ENCODE results near the gene PLCB1.

Gene PLCB1

DNA sequence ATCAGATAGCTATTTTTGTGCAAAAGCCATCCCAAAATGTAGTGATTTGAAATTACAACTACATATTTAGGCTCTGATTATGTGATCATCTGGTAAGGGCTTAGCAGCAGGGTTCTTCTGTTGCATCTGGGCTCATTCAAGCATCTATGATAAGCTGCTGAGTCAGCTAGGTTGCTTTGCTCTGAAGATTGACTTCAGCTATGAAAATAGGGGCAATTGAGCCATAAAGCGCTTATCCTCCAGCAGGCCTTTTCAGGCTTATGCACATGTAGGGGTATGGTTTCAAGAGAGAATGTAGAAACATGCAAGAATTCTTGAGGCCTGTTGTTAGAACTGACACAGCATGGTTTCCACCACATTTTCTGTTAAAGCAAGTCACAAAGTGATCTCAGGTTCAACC lies 114.1 kb downstream of the PLCB1 start:
- H3K4me3 ChIP-seq (ENCODE audit: low read length) = no peak overlapping the region
- H3K27me3 ChIP-seq (ENCODE audit: control insufficient read depth, low read length) = no peaks in the 10 kb centered on the region

DNA sequence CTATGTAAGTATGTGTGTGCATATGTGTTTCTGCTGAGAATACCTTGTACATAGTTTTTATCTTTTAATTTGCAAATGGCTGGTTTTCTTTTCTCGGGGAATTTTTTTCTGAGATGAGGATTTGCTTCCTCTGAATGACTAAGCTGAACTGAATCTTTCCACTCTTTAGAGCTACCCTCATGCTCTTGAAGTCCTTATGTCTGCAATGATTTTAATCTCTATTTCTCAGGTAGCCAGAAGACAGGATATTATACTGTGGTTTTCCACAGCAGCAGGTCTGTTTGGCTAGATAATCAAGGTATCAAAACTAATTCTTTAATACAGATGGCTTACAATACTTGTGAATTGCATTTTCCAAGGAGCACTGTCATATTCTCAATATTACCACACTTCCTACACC lies 114.7 kb downstream of the PLCB1 start:
- H3K9me3 ChIP-seq (ENCODE audit: control insufficient read depth, insufficient read depth, low read length) = no peaks in the 10 kb centered on the region
- peaks cover 6% of the 10 kb centered on the region; the same call in 1 of the 2 replicates for H3K4me1 ChIP-seq (ENCODE audit: control insufficient read depth, low read length)
- H3K79me2 ChIP-seq (ENCODE audit: control insufficient read depth, low read length) = no peaks in the 10 kb centered on the region

More for the DNA sequence above, 114.1 kb downstream of the PLCB1 start:
- H4K20me1 ChIP-seq (ENCODE audit: control insufficient read depth, insufficient read depth, low read depth, low read length) = no peaks in the 10 kb centered on the region
- H3K9me3 ChIP-seq (ENCODE audit: control insufficient read depth, insufficient read depth, low read length) = no peaks in the 10 kb centered on the region
- peaks cover 6% of the 10 kb centered on the region; the same call in 1 of the 2 replicates for H3K4me1 ChIP-seq (ENCODE audit: control insufficient read depth, low read length)
- H3K27ac ChIP-seq (ENCODE audit: low read depth, low read length) = no peak overlapping the region
- no peaks in the 10 kb centered on the region for H3F3A ChIP-seq (ENCODE audit: control insufficient read depth, insufficient read depth)
- no peak overlapping the region for H3K4me2 ChIP-seq (ENCODE audit: low read length)
- H3K36me3 ChIP-seq (ENCODE audit: control insufficient read depth, low read length) = no peaks in the 10 kb centered on the region
- TF ChIP-seq, protein P1, sequence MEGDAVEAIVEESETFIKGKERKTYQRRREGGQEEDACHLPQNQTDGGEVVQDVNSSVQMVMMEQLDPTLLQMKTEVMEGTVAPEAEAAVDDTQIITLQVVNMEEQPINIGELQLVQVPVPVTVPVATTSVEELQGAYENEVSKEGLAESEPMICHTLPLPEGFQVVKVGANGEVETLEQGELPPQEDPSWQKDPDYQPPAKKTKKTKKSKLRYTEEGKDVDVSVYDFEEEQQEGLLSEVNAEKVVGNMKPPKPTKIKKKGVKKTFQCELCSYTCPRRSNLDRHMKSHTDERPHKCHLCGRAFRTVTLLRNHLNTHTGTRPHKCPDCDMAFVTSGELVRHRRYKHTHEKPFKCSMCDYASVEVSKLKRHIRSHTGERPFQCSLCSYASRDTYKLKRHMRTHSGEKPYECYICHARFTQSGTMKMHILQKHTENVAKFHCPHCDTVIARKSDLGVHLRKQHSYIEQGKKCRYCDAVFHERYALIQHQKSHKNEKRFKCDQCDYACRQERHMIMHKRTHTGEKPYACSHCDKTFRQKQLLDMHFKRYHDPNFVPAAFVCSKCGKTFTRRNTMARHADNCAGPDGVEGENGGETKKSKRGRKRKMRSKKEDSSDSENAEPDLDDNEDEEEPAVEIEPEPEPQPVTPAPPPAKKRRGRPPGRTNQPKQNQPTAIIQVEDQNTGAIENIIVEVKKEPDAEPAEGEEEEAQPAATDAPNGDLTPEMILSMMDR (IDR thresholded peaks at IDR 0.05; ENCODE audit: low read depth, low read length, poor library complexity, severe bottlenecking) = no peak
- TF ChIP-seq EZH2phosphoT487 (IDR thresholded peaks at IDR 0.05; ENCODE audit: borderline replicate concordance, low read length) = no peak
- H3K79me2 ChIP-seq (ENCODE audit: control insufficient read depth, low read length) = no peaks in the 10 kb centered on the region
- H3K9me2 ChIP-seq (replicated peaks; ENCODE audit: control insufficient read depth, low read length) = no peaks in the 10 kb centered on the region

DNA sequence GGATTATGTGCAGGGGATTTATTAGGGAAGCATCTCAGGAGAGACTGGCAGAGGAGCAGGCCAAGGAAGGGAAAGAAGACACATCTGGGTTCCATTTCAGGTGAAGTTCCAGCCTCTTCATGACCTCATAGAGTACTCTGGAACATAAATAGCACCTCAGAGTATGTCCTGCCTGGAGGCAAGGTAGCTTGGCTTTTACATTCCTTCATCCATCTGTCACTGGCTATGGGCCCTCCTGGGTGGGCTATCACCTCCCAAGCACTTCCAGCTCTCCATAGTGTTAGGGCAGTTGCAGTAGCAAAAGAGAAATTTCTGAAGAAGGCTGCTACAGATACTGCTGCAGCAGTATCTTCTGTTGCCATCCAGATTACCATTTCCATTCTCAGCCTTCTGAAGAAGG lies 116.0 kb downstream of the PLCB1 start:
- peaks cover under 1% of the 10 kb centered on the region; the same call in 1 of the 2 replicates for H3K4me1 ChIP-seq (ENCODE audit: control insufficient read depth, low read length)

More for the DNA sequence above, 114.7 kb downstream of the PLCB1 start:
- Histone ChIP-seq H3F3A (ENCODE audit: control insufficient read depth, insufficient read depth) (no peaks in the 10 kb centered on the region), H3K4me3 (ENCODE audit: low read length) (no peak overlapping the region), H3K36me3 (ENCODE audit: control insufficient read depth, low read length) (no peaks in the 10 kb centered on the region), H3K27me3 (ENCODE audit: control insufficient read depth, low read length) (no peaks in the 10 kb centered on the region), H3K4me2 (ENCODE audit: low read length) (no peak overlapping the region), H3K27ac (ENCODE audit: low read depth, low read length) (no peak overlapping the region), H3K9me2 (replicated peaks; ENCODE audit: control insufficient read depth, low read length) (no peaks in the 10 kb centered on the region), H4K20me1 (ENCODE audit: control insufficient read depth, insufficient read depth, low read depth, low read length) (no peaks in the 10 kb centered on the region)
- TF ChIP-seq EZH2phosphoT487 (IDR thresholded peaks at IDR 0.05; ENCODE audit: borderline replicate concordance, low read length) = no peak
- TF ChIP-seq, protein P1 (IDR thresholded peaks at IDR 0.05; ENCODE audit: low read depth, low read length, poor library complexity, severe bottlenecking) = no peak

More for the DNA sequence above, 116.0 kb downstream of the PLCB1 start:
- Histone ChIP-seq H3K27me3 (ENCODE audit: control insufficient read depth, low read length) (no peaks in the 10 kb centered on the region), H3F3A (ENCODE audit: control insufficient read depth, insufficient read depth) (no peaks in the 10 kb centered on the region), H4K20me1 (ENCODE audit: control insufficient read depth, insufficient read depth, low read depth, low read length) (no peaks in the 10 kb centered on the region), H3K9me2 (replicated peaks; ENCODE audit: control insufficient read depth, low read length) (no peaks in the 10 kb centered on the region), H3K36me3 (ENCODE audit: control insufficient read depth, low read length) (no peaks in the 10 kb centered on the region), H3K79me2 (ENCODE audit: control insufficient read depth, low read length) (no peaks in the 10 kb centered on the region), H3K9me3 (ENCODE audit: control insufficient read depth, insufficient read depth, low read length) (no peaks in the 10 kb centered on the region), H3K4me3 (ENCODE audit: low read length) (no peak overlapping the region), H3K4me2 (ENCODE audit: low read length) (no peak overlapping the region), H3K27ac (ENCODE audit: low read depth, low read length) (no peak overlapping the region)
- TF ChIP-seq, protein P1 (IDR thresholded peaks at IDR 0.05; ENCODE audit: low read depth, low read length, poor library complexity, severe bottlenecking) = no peak
- no peak for TF ChIP-seq EZH2phosphoT487 (IDR thresholded peaks at IDR 0.05; ENCODE audit: borderline replicate concordance, low read length)
